Mesenteric fat pad (tissue), 1 donor: ENCODE results near the gene MAPK6. TPM values are rescaled to one million over a fixed set of nuclear protein-coding genes. Genes with fewer than 3 reads are reported as not detected.
"Not testable (repeated sequence)": the region's sequence is repeated elsewhere in the genome, so short reads cannot be mapped to it uniquely, and the experiment has no call there.

Source experiments
- DNase-seq: peaks from one replicate; pipeline ENCODE4 v3.0.0-alpha.2; 2020; ENCODE audit warnings: low spot score
- total RNA-seq: library from RNA; stranded (reverse); fragmentation: NEBNext Ultra II Directional; extraction: Animal tissue kit (Norgen Biotek cat#: 25700); gene quantifications from one replicate; pipeline ENCODE4 v1.2.1, GENCODE V29; 2021
- donor health status: DM: yes; HTN: yes; CAD: no.

Gene MAPK6
- total RNA-seq, 1 donor from 2014 or later: 32.1 TPM

GRCh38 chr15:52042051-52042851, 23.2 kb downstream of the MAPK6 start:
- DNase-seq: no peak

- DNase-seq: not testable (repeated sequence)
Observed at GRCh38 chr15:52045795-52046298, 26.8 kb downstream of the MAPK6 start.

- not testable (repeated sequence) for DNase-seq
Observed at GRCh38 chr15:52046552-52046951, 27.5 kb downstream of the MAPK6 start.

- no peak for DNase-seq
Observed at GRCh38 chr15:52050416-52050815, 31.4 kb downstream of the MAPK6 start.

GRCh38 chr15:52052066-52052935, 33.3 kb downstream of the MAPK6 start:
- no peak for DNase-seq

GRCh38 chr15:52054381-52054780, 35.4 kb downstream of the MAPK6 start:
- no peak for DNase-seq

GRCh38 chr15:52054858-52055257, 35.8 kb downstream of the MAPK6 start:
- not testable (repeated sequence) for DNase-seq

- no peak for DNase-seq
Observed at GRCh38 chr15:52056001-52056400, 37.0 kb downstream of the MAPK6 start.

- no peak for DNase-seq
Observed at GRCh38 chr15:52056496-52056895, 37.5 kb downstream of the MAPK6 start.

- DNase-seq: no peak
Observed at GRCh38 chr15:52057996-52058395, 39.0 kb downstream of the MAPK6 start.

- DNase-seq: no peak
Observed at GRCh38 chr15:52060501-52060900, 41.5 kb downstream of the MAPK6 start.

- DNase-seq: no peak
Observed at GRCh38 chr15:52066842-52067544, 48.0 kb downstream of the MAPK6 start.

GRCh38 chr15:52067545-52067926, 48.5 kb downstream of the MAPK6 start:
- DNase-seq: no peak

GRCh38 chr15:52068004-52068615, 49.1 kb downstream of the MAPK6 start:
- DNase-seq: no peak

GRCh38 chr15:52069559-52069958, 50.5 kb downstream of the MAPK6 start:
- DNase-seq: no peak

- no peak for DNase-seq
Observed at GRCh38 chr15:52071570-52071969, 52.6 kb downstream of the MAPK6 start.

- no peak for DNase-seq
Observed at GRCh38 chr15:52076889-52077781, 58.1 kb downstream of the MAPK6 start.

- DNase-seq: no peak
Observed at GRCh38 chr15:52078197-52078875, 59.3 kb downstream of the MAPK6 start.
